SK-N-SH (cell line): ENCODE measurements around the gene SMURF1. TPM values are rescaled to one million over a fixed set of nuclear protein-coding genes. Genes with fewer than 3 reads are reported as not detected.

Source experiments
- CTCF ChIA-PET: fragments of 300-600, 350-600 bp; formaldehyde crosslinking; extraction: SDS; loops from one replicate; lab custom pipeline; 2021; lab: Yijun Ruan, JAX
- POLR2A ChIA-PET: fragments of 350-600 bp; sonication (Branson Sonifier 250); formaldehyde crosslinking; extraction: SDS; loops from one replicate; lab custom pipeline; 2020; ENCODE audit warnings: antibody characterized with exemption, inconsistent platforms; lab: Yijun Ruan, JAX
- DNase-seq: peaks from one replicate; pipeline ENCODE4 v3.0.0; 2012
- H2AFZ ChIP-seq: fragments of 200-600 bp; sonication (generic); 2 replicates; pipeline ENCODE4 v1.8.1; 2016; ENCODE audit warnings: antibody characterized with exemption, mild to moderate bottlenecking, low read depth
- H3F3A ChIP-seq: fragments of 200-600 bp; sonication (generic); replicated peaks from 2 replicates; pipeline ENCODE3; 2016; ENCODE audit warnings: antibody characterized with exemption, mild to moderate bottlenecking; ENCODE audit not compliant: insufficient read depth
- H3K27ac ChIP-seq, 2 experiments: fragments of 200-500 bp in 1 of 2; fragments of 200-600 bp in 1 of 2; sonication (Bioruptor generic) in 1 of 2; sonication (generic), shearing (Covaris generic) in 1 of 2; 2 replicates each; pipeline versions ENCODE4 v1.5.1 to v1.6.1; 2014 to 2016; ENCODE audit warnings: low read depth in 2 of 2, inconsistent platforms in 1 of 2, low read length in 1 of 2, mild to moderate bottlenecking in 1 of 2, mixed read lengths in 1 of 2
- H3K27me3 ChIP-seq: fragments of 200-600 bp; sonication (generic), shearing (Covaris generic); 2 replicates; pipeline ENCODE4 v1.6.1; 2016; ENCODE audit warnings: mixed run types; ENCODE audit not compliant: insufficient read depth
- H3K36me3 ChIP-seq, 2 experiments: fragments of 200-500 bp in 1 of 2; fragments of 200-600 bp in 1 of 2; sonication (Bioruptor generic) in 1 of 2; sonication (generic) in 1 of 2; replicated peaks in 1 of 2; 2 replicates each; pipeline versions ENCODE3 to v1.5.1; 2014 to 2016; ENCODE audit warnings: low read length in 1 of 2, mild to moderate bottlenecking in 1 of 2; ENCODE audit not compliant: insufficient read depth in 2 of 2, control insufficient read depth in 1 of 2
- H3K4me1 ChIP-seq, 2 experiments: fragments of 200-500 bp in 1 of 2; fragments of 200-600 bp in 1 of 2; sonication (Bioruptor generic) in 1 of 2; sonication (generic), shearing (Covaris generic) in 1 of 2; 2 replicates each; pipeline versions ENCODE4 v1.5.1 to v1.6.1; 2014 to 2016; ENCODE audit warnings: low read depth in 1 of 2, low read length in 1 of 2, mixed run types in 1 of 2; ENCODE audit not compliant: insufficient read depth in 2 of 2, control insufficient read depth in 1 of 2
- H3K4me2 ChIP-seq: fragments of 200-600 bp; sonication (generic), shearing (Covaris generic); 2 replicates; pipeline ENCODE4 v1.6.1; 2017; ENCODE audit warnings: mixed run types
- H3K4me3 ChIP-seq, 2 experiments: fragments of 200-500 bp in 1 of 2; fragments of 200-600 bp in 1 of 2; sonication (Bioruptor generic) in 1 of 2; sonication (generic), shearing (Covaris generic) in 1 of 2; 2 replicates each; pipeline versions ENCODE4 v1.5.1 to v1.8.1; 2014 to 2016; ENCODE audit warnings: low read depth in 2 of 2, inconsistent platforms in 1 of 2, low read length in 1 of 2, mild to moderate bottlenecking in 1 of 2, mixed read lengths in 1 of 2, moderate library complexity in 1 of 2
- H3K79me2 ChIP-seq: fragments of 200-600 bp; sonication (generic); 2 replicates; pipeline ENCODE4 v1.8.1; 2017; ENCODE audit warnings: mild to moderate bottlenecking; ENCODE audit not compliant: insufficient read depth
- H3K9ac ChIP-seq: fragments of 200-600 bp; sonication (generic); 2 replicates; pipeline ENCODE4 v1.6.1; 2017; ENCODE audit warnings: mixed run types
- H3K9me2 ChIP-seq: fragments of 200-600 bp; sonication (generic); 2 replicates; pipeline ENCODE4 v1.6.1; 2017; ENCODE audit warnings: mixed run types
- H3K9me3 ChIP-seq: fragments of 200-600 bp; sonication (generic); 2 replicates; pipeline ENCODE4 v1.6.1; 2017; ENCODE audit warnings: mixed run types, mild to moderate bottlenecking, moderate library complexity
- H4K20me1 ChIP-seq: fragments of 200-600 bp; sonication (generic); 2 replicates; pipeline ENCODE4 v1.6.1; 2017; ENCODE audit warnings: mild to moderate bottlenecking, mixed run types; ENCODE audit not compliant: insufficient read depth
- CHD2 ChIP-seq: fragments of 150-350 bp; IDR thresholded peaks from 2 replicates; pipeline ENCODE4 v1.6.1; 2018; ENCODE audit warnings: low read length; ENCODE audit not compliant: partially characterized antibody
- EP300 ChIP-seq, 2 experiments: IDR thresholded peaks; 2 replicates each; pipeline versions ENCODE4 v1.4.0 to v1.6.1; 2012; ENCODE audit warnings: borderline replicate concordance in 1 of 2, low read depth in 1 of 2, low read length in 1 of 2
- FOSL2 ChIP-seq: IDR thresholded peaks from 2 replicates; pipeline ENCODE4 v1.4.0; 2012; ENCODE audit warnings: low read depth, mild to moderate bottlenecking, moderate library complexity, borderline replicate concordance
- FOXM1 ChIP-seq: IDR thresholded peaks from 2 replicates; pipeline ENCODE4 v1.4.0; 2012; ENCODE audit warnings: low read depth, mild to moderate bottlenecking
- IRF3 ChIP-seq: fragments of 150-350 bp; IDR thresholded peaks from 2 replicates; pipeline ENCODE4 v1.6.1; 2016; ENCODE audit warnings: mild to moderate bottlenecking, low read depth, low read length
- MAX ChIP-seq: IDR thresholded peaks from 2 replicates; pipeline ENCODE4 v1.4.0; 2012; ENCODE audit warnings: low read depth
- MEF2A ChIP-seq: IDR thresholded peaks from 2 replicates; pipeline ENCODE4 v1.4.0; 2012; ENCODE audit warnings: low read depth, borderline replicate concordance
- NFIC ChIP-seq: IDR thresholded peaks from 2 replicates; pipeline ENCODE4 v1.4.0; 2012; ENCODE audit warnings: borderline replicate concordance
- RAD21 ChIP-seq: IDR thresholded peaks from 2 replicates; pipeline ENCODE4 v1.6.1; 2012; ENCODE audit warnings: mild to moderate bottlenecking, low read length
- TAF1 ChIP-seq: IDR thresholded peaks from 2 replicates; pipeline ENCODE4 v1.6.1; 2012; ENCODE audit warnings: low read depth, mild to moderate bottlenecking, low read length, moderate library complexity, borderline replicate concordance
- TCF12 ChIP-seq: IDR thresholded peaks from 2 replicates; pipeline ENCODE4 v1.4.0; 2012
- USF2 ChIP-seq: fragments of 150-350 bp; IDR thresholded peaks from 2 replicates; pipeline ENCODE4 v1.6.1; 2017; ENCODE audit warnings: antibody characterized with exemption, low read length, low read depth, borderline replicate concordance
- YY1 ChIP-seq: IDR thresholded peaks from 2 replicates; pipeline ENCODE4 v1.4.0; 2012; ENCODE audit warnings: low read depth, mild to moderate bottlenecking
- ZBTB33 ChIP-seq: IDR thresholded peaks from 2 replicates; pipeline ENCODE4 v1.4.0; 2012; ENCODE audit warnings: low read depth, borderline replicate concordance
- WGBS: methylation state at CpG from one replicate; pipeline ENCODE4 v1.1.6; 2017; ENCODE audit warnings: low lambda C conversion rate; 5-methylcytosine and 5-hydroxymethylcytosine counted together
- polyA plus RNA-seq, 3 experiments: library from polyadenylated mRNA; depleted of rRNA; stranded (reverse); fragments of >200 nt; gene quantifications; 2 replicates each; pipeline ENCODE4 v1.2.3, GENCODE V29; 2012

Gene SMURF1
- polyA plus RNA-seq, 1 of the 3 experiments (the other 2 are of a cell fraction) = 12.9 TPM

GRCh38 chr7:99080679-99081078, 63.2 kb downstream of the SMURF1 start (continued):
- TF ChIP-seq ZBTB33 = no peak
- no peak for TF ChIP-seq TCF12
- no peak for TF ChIP-seq FOXM1
- no peak for TF ChIP-seq MEF2A
- no peak for TF ChIP-seq MAX
- TF ChIP-seq IRF3 = no peak
- TF ChIP-seq EP300 (IDR thresholded peaks at IDR 0.05; ENCODE audit: borderline replicate concordance in 1 of 2, low read depth in 1 of 2, low read length in 1 of 2) = no peak
- no peak for TF ChIP-seq CHD2
- no peak for TF ChIP-seq NFIC

GRCh38 chr7:99079104-99079503, 64.8 kb downstream of the SMURF1 start:
- Histone ChIP-seq H3K9ac (no peak overlapping the region), H4K20me1 (peaks cover 76% of the 10 kb centered on the region), H3F3A (no peaks in the 10 kb centered on the region), H3K27me3 (no peaks in the 10 kb centered on the region), H3K36me3 (peaks cover 0 to 9% of the 10 kb centered on the region in 2 experiments), H3K9me2 (no peaks in the 10 kb centered on the region), H3K4me3 (no peak overlapping the region), H3K4me1 (peaks cover 4 to 5% of the 10 kb centered on the region in 2 experiments; a peak in 2 of 4 replicates), H2AFZ (no peak overlapping the region), H3K79me2 (peaks cover 95% of the 10 kb centered on the region), H3K27ac (no peak overlapping the region), H3K4me2 (no peak overlapping the region), H3K9me3 (no peaks in the 10 kb centered on the region)
- TF ChIP-seq USF2 (no peak), EP300 (IDR thresholded peaks at IDR 0.05; ENCODE audit: borderline replicate concordance in 1 of 2, low read depth in 1 of 2, low read length in 1 of 2) (no peak), TAF1 (no peak), RAD21 (no peak), FOSL2 (no peak), YY1 (no peak)
- 94% methylated on average over 9 of the region's 9 CpGs for WGBS
- POLR2A ChIA-PET = no interaction called here
- CTCF ChIA-PET = interaction anchor here (1.2 kb wide), 1 partner anchor 39 kb away, joined by 4 read pairs; no protein-coding TSS in a partner anchor
- no peak for DNase-seq
